GM12873 (cell line): ENCODE measurements around the gene ATG4B.

ENCODE experiments used
- CTCF ChIP-seq: IDR thresholded peaks from 2 replicates; pipeline ENCODE4 v1.5.1; 2012; ENCODE audit warnings: low read depth, mild to moderate bottlenecking, moderate library complexity, low read length, control low read depth; ENCODE audit not compliant: insufficient read depth; ENCODE audit errors: missing control alignments

Gene ATG4B

GRCh38 chr2:241616168-241617125 lies 21.0 kb upstream of the ATG4B start:
- TF ChIP-seq CTCF, result no peak

GRCh38 chr2:241617431-241618154 lies 19.9 kb upstream of the ATG4B start:
- no peak for TF ChIP-seq CTCF

- no peak for TF ChIP-seq CTCF
Measured at GRCh38 chr2:241618296-241618805, 19.1 kb upstream of the ATG4B start.

GRCh38 chr2:241618829-241619228 lies 18.7 kb upstream of the ATG4B start:
- no peak for TF ChIP-seq CTCF

- TF ChIP-seq CTCF, result no peak
Measured at GRCh38 chr2:241619597-241620418, 17.7 kb upstream of the ATG4B start.

- no peak for TF ChIP-seq CTCF
Measured at GRCh38 chr2:241620419-241620769, 17.1 kb upstream of the ATG4B start.

- no peak for TF ChIP-seq CTCF
Measured at GRCh38 chr2:241627675-241628074, 9.8 kb upstream of the ATG4B start.
